ENCODE results near the gene SMG6.
A peak's percentile ranks its signal among the peaks of the same experiment; 100 is the strongest.

Gene SMG6

DNA sequence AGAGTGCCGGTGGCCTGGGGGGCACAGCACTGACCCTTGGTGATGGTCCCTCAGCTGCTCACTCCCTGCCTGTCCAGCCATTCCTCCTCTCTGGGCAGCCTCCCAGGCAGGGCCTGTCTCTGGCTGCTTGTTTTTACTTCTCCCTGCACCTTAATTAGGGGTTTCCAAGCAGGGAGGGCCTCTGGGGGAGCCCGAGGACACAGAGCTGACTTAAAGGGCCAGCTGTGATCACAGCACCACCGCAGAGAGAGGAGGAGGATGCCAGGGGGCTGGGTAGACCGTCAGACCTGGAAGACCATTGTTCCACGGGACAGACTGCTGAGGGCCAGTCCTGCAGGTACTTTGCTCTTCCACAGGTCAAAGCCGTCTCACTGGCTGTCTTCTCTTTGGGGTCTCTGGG is 274.8 kb downstream of the SMG6 start:
- peaks cover 22% of the 10 kb centered on the region for H3K79me2 ChIP-seq (ENCODE audit: low read length)
- peaks cover 37% of the 10 kb centered on the region for H3K4me1 ChIP-seq (ENCODE audit: low read length)
- no peaks in the 10 kb centered on the region for H3K27me3 ChIP-seq (ENCODE audit: low read depth, low read length)
- peak overlapping the region; percentile 84 for H3K4me2 ChIP-seq (ENCODE audit: low read length)
- H3K27ac ChIP-seq (ENCODE audit: low read length), result peak overlapping the region; percentile 42; the same call in 1 of the 2 replicates
- H3K9me3 ChIP-seq (ENCODE audit: insufficient read depth, low read length), result no peaks in the 10 kb centered on the region
- H3K4me3 ChIP-seq (ENCODE audit: low read length), result peak overlapping the region; percentile 74
- H3K36me3 ChIP-seq (replicated peaks; ENCODE audit: low read depth, low read length), result no peaks in the 10 kb centered on the region
- no peak overlapping the region for H2AFZ ChIP-seq (ENCODE audit: low read depth, low read length)
- H3K9ac ChIP-seq (ENCODE audit: low read length), result peak overlapping the region; percentile 62; the same call in 1 of the 2 replicates
- no peak for TF ChIP-seq EZH2phosphoT487 (IDR thresholded peaks at IDR 0.05; ENCODE audit: low read depth)
- TF ChIP-seq, protein P1, sequence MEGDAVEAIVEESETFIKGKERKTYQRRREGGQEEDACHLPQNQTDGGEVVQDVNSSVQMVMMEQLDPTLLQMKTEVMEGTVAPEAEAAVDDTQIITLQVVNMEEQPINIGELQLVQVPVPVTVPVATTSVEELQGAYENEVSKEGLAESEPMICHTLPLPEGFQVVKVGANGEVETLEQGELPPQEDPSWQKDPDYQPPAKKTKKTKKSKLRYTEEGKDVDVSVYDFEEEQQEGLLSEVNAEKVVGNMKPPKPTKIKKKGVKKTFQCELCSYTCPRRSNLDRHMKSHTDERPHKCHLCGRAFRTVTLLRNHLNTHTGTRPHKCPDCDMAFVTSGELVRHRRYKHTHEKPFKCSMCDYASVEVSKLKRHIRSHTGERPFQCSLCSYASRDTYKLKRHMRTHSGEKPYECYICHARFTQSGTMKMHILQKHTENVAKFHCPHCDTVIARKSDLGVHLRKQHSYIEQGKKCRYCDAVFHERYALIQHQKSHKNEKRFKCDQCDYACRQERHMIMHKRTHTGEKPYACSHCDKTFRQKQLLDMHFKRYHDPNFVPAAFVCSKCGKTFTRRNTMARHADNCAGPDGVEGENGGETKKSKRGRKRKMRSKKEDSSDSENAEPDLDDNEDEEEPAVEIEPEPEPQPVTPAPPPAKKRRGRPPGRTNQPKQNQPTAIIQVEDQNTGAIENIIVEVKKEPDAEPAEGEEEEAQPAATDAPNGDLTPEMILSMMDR (IDR thresholded peaks at IDR 0.05; ENCODE audit: low read depth, low read length), result no peak
- H4K20me1 ChIP-seq (ENCODE audit: insufficient read depth, low read length), result no peaks in the 10 kb centered on the region

DNA sequence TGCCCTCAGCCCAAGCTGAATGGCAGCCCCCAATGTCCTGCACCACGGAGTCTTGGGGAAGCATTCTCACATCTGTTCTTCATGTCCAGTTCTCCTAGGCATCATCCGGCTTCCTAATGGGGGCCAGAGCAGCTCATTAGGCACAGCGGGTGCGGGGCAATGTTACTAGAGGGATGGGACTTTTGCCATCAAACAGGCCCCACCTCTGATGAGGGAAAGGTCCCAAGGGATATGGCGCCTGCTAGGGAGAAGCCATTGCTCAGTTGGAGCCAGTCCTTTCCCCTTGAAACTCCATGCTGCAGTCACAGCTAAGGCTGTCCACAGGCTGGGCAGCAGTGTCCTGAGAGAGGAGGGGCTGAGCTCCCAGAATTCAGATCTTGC is 275.4 kb downstream of the SMG6 start:
- peak overlapping the region; percentile 74 for H3K4me3 ChIP-seq (ENCODE audit: low read length)
- H2AFZ ChIP-seq (ENCODE audit: low read depth, low read length), result no peak overlapping the region
- peaks cover 32% of the 10 kb centered on the region for H3K4me1 ChIP-seq (ENCODE audit: low read length)
- H3K27me3 ChIP-seq (ENCODE audit: low read depth, low read length), result no peaks in the 10 kb centered on the region
- H3K4me2 ChIP-seq (ENCODE audit: low read length), result peak overlapping the region; percentile 84
- H3K79me2 ChIP-seq (ENCODE audit: low read length), result peaks cover 22% of the 10 kb centered on the region
- no peaks in the 10 kb centered on the region for H3K36me3 ChIP-seq (replicated peaks; ENCODE audit: low read depth, low read length)
- H4K20me1 ChIP-seq (ENCODE audit: insufficient read depth, low read length), result no peaks in the 10 kb centered on the region
- peak overlapping the region; percentile 62; the same call in 1 of the 2 replicates for H3K9ac ChIP-seq (ENCODE audit: low read length)
- H3K9me3 ChIP-seq (ENCODE audit: insufficient read depth, low read length), result no peaks in the 10 kb centered on the region
- no peak for TF ChIP-seq EZH2phosphoT487 (IDR thresholded peaks at IDR 0.05; ENCODE audit: low read depth)
- TF ChIP-seq, protein P1 (IDR thresholded peaks at IDR 0.05; ENCODE audit: low read depth, low read length), result no peak
- H3K27ac ChIP-seq (ENCODE audit: low read length), result peak overlapping the region; percentile 7; the same call in 1 of the 2 replicates

DNA sequence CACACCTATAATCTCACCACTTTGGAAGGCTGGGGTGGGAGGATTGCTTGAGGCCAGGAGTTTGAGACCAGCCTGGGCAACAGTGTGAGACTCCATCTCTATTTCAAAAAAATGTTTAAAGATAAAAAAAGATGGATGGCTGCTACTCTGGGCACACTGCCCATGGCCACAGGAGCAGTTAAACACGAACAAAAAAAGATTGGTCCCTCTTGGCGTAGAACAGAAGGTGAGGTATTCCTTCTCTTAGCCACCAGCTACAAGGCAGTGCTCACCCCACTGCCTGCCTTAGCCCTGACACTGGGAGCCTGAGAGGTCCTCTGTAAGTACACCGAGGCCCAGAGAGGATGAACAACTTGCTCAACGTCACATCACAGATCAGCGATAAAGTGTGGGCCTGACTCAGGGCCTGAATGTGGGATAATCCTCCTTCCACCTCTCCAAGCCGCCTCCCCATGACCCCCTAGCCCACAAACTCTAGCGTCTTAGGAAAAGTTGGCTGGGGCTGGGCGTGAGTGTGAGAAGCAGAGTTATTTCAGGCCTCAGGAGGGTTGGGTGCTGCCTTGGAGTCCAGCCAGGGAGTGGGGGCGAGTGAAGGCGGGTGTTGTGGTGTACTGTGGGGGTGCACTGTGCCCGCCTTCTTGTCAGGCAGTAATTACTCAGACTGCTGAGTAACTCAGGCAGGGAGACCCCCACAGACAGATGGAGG is 275.9 kb downstream of the SMG6 start:
- no peaks in the 10 kb centered on the region for H4K20me1 ChIP-seq (ENCODE audit: insufficient read depth, low read length)
- TF ChIP-seq EZH2phosphoT487 (IDR thresholded peaks at IDR 0.05; ENCODE audit: low read depth), result no peak
- TF ChIP-seq, protein P1 (IDR thresholded peaks at IDR 0.05; ENCODE audit: low read depth, low read length), result no peak
- H3K36me3 ChIP-seq (replicated peaks; ENCODE audit: low read depth, low read length), result no peaks in the 10 kb centered on the region
- no peaks in the 10 kb centered on the region for H3K9me3 ChIP-seq (ENCODE audit: insufficient read depth, low read length)
- H3K27me3 ChIP-seq (ENCODE audit: low read depth, low read length), result no peaks in the 10 kb centered on the region
- H2AFZ ChIP-seq (ENCODE audit: low read depth, low read length), result no peak overlapping the region
- no peak overlapping the region for H3K27ac ChIP-seq (ENCODE audit: low read length)
- peaks cover 28% of the 10 kb centered on the region for H3K4me1 ChIP-seq (ENCODE audit: low read length)
- no peak overlapping the region for H3K4me3 ChIP-seq (ENCODE audit: low read length)
- no peak overlapping the region for H3K9ac ChIP-seq (ENCODE audit: low read length)
- H3K79me2 ChIP-seq (ENCODE audit: low read length), result peaks cover 22% of the 10 kb centered on the region
- H3K4me2 ChIP-seq (ENCODE audit: low read length), result no peak overlapping the region

DNA sequence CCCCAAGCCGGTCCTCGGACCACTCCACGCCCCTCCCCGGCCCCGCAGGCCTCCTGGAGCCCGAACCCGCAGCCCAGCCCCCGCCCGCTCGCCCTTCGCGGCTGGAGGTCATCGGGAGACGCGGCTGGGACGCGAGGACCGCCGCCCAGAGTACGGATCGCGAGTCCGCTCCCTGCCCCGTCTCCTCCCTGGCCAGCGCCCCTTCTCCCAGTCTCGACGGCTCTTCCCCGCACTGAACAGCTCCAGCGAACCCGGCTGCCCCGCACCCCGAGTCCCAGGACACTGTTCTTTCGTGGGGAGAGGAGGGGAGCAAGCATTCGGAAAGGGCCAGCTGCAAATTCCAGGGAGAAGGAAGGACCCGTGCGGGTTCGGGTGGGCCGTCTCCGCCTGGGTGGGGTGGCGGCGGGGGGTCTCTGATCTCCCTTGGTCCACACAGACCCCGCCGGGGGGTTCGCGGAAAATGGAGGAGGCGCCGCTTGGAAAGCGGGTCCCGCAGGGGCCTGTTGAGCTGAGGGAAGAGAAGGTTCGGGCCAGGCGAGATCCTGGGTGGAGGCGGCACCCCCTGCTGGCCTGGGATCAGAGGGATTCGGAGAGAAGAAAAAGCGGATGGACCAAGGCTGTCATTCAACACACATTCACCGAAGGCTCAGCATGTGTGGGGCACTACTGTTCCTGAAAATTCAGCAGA is 277.8 kb downstream of the SMG6 start:
- Histone ChIP-seq H2AFZ (ENCODE audit: low read depth, low read length) (no peak overlapping the region), H3K4me1 (ENCODE audit: low read length) (peaks cover 17% of the 10 kb centered on the region), H3K27me3 (ENCODE audit: low read depth, low read length) (no peaks in the 10 kb centered on the region), H3K27ac (ENCODE audit: low read length) (no peak overlapping the region), H3K4me3 (ENCODE audit: low read length) (no peak overlapping the region), H4K20me1 (ENCODE audit: insufficient read depth, low read length) (no peaks in the 10 kb centered on the region), H3K9ac (ENCODE audit: low read length) (no peak overlapping the region), H3K36me3 (replicated peaks; ENCODE audit: low read depth, low read length) (no peaks in the 10 kb centered on the region), H3K9me3 (ENCODE audit: insufficient read depth, low read length) (no peaks in the 10 kb centered on the region), H3K4me2 (ENCODE audit: low read length) (no peak overlapping the region), H3K79me2 (ENCODE audit: low read length) (peaks cover 7% of the 10 kb centered on the region)
- TF ChIP-seq EZH2phosphoT487 (IDR thresholded peaks at IDR 0.05; ENCODE audit: low read depth), result no peak
- TF ChIP-seq, protein P1 (IDR thresholded peaks at IDR 0.05; ENCODE audit: low read depth, low read length), result no peak
